GM21825 (cell line): Measurements from ENCODE around the gene PSPH.

Experiments
- ATAC-seq: cut with Tn5 transposase; IDR thresholded peaks from one replicate; pipeline ENCODE4 v1.9.1; 2021; ENCODE audit warnings: mild to moderate bottlenecking, moderate library complexity; ENCODE audit not compliant: unreplicated experiment

The PSPH gene

GRCh38 chr7:56007167-56007652, 44.0 kb downstream of the PSPH start:
- ATAC-seq: no peak

GRCh38 chr7:56003749-56004148, 47.5 kb downstream of the PSPH start:
- ATAC-seq: no peak

GRCh38 chr7:55996856-55997500, 54.3 kb downstream of the PSPH start:
- ATAC-seq: no peak

GRCh38 chr7:55992346-55992745, 58.9 kb downstream of the PSPH start:
- no peak for ATAC-seq

- no peak for ATAC-seq
These were observed 67.7 kb downstream of the PSPH start for GRCh38 chr7:55983537-55983936.

- ATAC-seq: no peak
These were observed 71.0 kb downstream of the PSPH start for GRCh38 chr7:55980266-55980665.

- no peak for ATAC-seq
These were observed 73.4 kb downstream of the PSPH start for GRCh38 chr7:55977831-55978230.

- ATAC-seq: no peak
These were observed 75.1 kb downstream of the PSPH start for GRCh38 chr7:55975988-55976633.

- ATAC-seq: no peak
These were observed 77.4 kb downstream of the PSPH start for GRCh38 chr7:55973747-55974250.

- ATAC-seq: no peak
These were observed 80.3 kb downstream of the PSPH start for GRCh38 chr7:55970978-55971377.

- no peak for ATAC-seq
These were observed 80.7 kb downstream of the PSPH start for GRCh38 chr7:55970561-55970960.

GRCh38 chr7:55969391-55969790, 81.9 kb downstream of the PSPH start:
- no peak for ATAC-seq

GRCh38 chr7:55966851-55967250, 84.4 kb downstream of the PSPH start:
- no peak for ATAC-seq

- no peak for ATAC-seq
These were observed 85.3 kb downstream of the PSPH start for GRCh38 chr7:55965805-55966421.

GRCh38 chr7:55965100-55965470, 86.2 kb downstream of the PSPH start:
- ATAC-seq: no peak

GRCh38 chr7:55964261-55965099, 86.8 kb downstream of the PSPH start, which contains the start of gene NIPSNAP2:
Gene NIPSNAP2, plus strand, starts transcription at chr7:55964585. Its CDS starts 25 bp downstream, at chr7:55964610.
- peak; percentile 77 for ATAC-seq

- no peak for ATAC-seq
These were observed 87.6 kb downstream of the PSPH start for GRCh38 chr7:55963584-55964168.

- ATAC-seq: no peak
These were observed 89.2 kb downstream of the PSPH start for GRCh38 chr7:55962014-55962413.
